ENCODE measurements around the gene SDK1.

The SDK1 gene

GRCh38 chr7:4270268-4270667 is 969.2 kb downstream of the SDK1 start:
- no peak overlapping the region for H3K4me3 ChIP-seq (ENCODE audit: low read length)
- H3K9me3 ChIP-seq (ENCODE audit: control insufficient read depth, insufficient read depth, low read length) = peaks cover 58% of the 10 kb centered on the region
- H3K9me2 ChIP-seq (replicated peaks; ENCODE audit: control insufficient read depth, low read length) = no peaks in the 10 kb centered on the region
- H4K20me1 ChIP-seq (ENCODE audit: control insufficient read depth, insufficient read depth, low read depth, low read length) = no peaks in the 10 kb centered on the region
- TF ChIP-seq CTCF (IDR thresholded peaks at IDR 0.05; ENCODE audit: low read depth, low read length, poor library complexity, severe bottlenecking) (no peak), EZH2phosphoT487 (IDR thresholded peaks at IDR 0.05; ENCODE audit: borderline replicate concordance, low read length) (no peak)
- no peaks in the 10 kb centered on the region for H3K4me1 ChIP-seq (ENCODE audit: control insufficient read depth, low read length)
- H3F3A ChIP-seq (ENCODE audit: control insufficient read depth, insufficient read depth) = no peaks in the 10 kb centered on the region
- no peak overlapping the region for H3K27ac ChIP-seq (ENCODE audit: low read depth, low read length)
- H3K79me2 ChIP-seq (ENCODE audit: control insufficient read depth, low read length) = no peaks in the 10 kb centered on the region
- no peaks in the 10 kb centered on the region for H3K27me3 ChIP-seq (ENCODE audit: control insufficient read depth, low read length)
- H3K36me3 ChIP-seq (ENCODE audit: control insufficient read depth, low read length) = no peaks in the 10 kb centered on the region
- no peak overlapping the region for H3K4me2 ChIP-seq (ENCODE audit: low read length)

GRCh38 chr7:4270941-4271715 is 970.1 kb downstream of the SDK1 start:
- H3K27me3 ChIP-seq (ENCODE audit: control insufficient read depth, low read length) = no peaks in the 10 kb centered on the region
- no peak for TF ChIP-seq EZH2phosphoT487 (IDR thresholded peaks at IDR 0.05; ENCODE audit: borderline replicate concordance, low read length)
- no peak for TF ChIP-seq CTCF (IDR thresholded peaks at IDR 0.05; ENCODE audit: low read depth, low read length, poor library complexity, severe bottlenecking)

GRCh38 chr7:4271716-4272015 is 970.6 kb downstream of the SDK1 start:
- H3K9me2 ChIP-seq (replicated peaks; ENCODE audit: control insufficient read depth, low read length) = no peaks in the 10 kb centered on the region
- TF ChIP-seq EZH2phosphoT487 (IDR thresholded peaks at IDR 0.05; ENCODE audit: borderline replicate concordance, low read length) = no peak
- no peak overlapping the region for H3K27ac ChIP-seq (ENCODE audit: low read depth, low read length)
- H3K36me3 ChIP-seq (ENCODE audit: control insufficient read depth, low read length) = no peaks in the 10 kb centered on the region
- no peaks in the 10 kb centered on the region for H3F3A ChIP-seq (ENCODE audit: control insufficient read depth, insufficient read depth)
- no peaks in the 10 kb centered on the region for H3K27me3 ChIP-seq (ENCODE audit: control insufficient read depth, low read length)
- H4K20me1 ChIP-seq (ENCODE audit: control insufficient read depth, insufficient read depth, low read depth, low read length) = no peaks in the 10 kb centered on the region
- H3K9me3 ChIP-seq (ENCODE audit: control insufficient read depth, insufficient read depth, low read length) = peaks cover 56% of the 10 kb centered on the region
- no peaks in the 10 kb centered on the region for H3K4me1 ChIP-seq (ENCODE audit: control insufficient read depth, low read length)
- no peaks in the 10 kb centered on the region for H3K79me2 ChIP-seq (ENCODE audit: control insufficient read depth, low read length)
- H3K4me2 ChIP-seq (ENCODE audit: low read length) = no peak overlapping the region
- no peak overlapping the region for H3K4me3 ChIP-seq (ENCODE audit: low read length)

More at GRCh38 chr7:4270941-4271715, 970.1 kb downstream of the SDK1 start:
- no peaks in the 10 kb centered on the region for H3K79me2 ChIP-seq (ENCODE audit: control insufficient read depth, low read length)
- H3K4me3 ChIP-seq (ENCODE audit: low read length) = no peak overlapping the region
- no peaks in the 10 kb centered on the region for H3K36me3 ChIP-seq (ENCODE audit: control insufficient read depth, low read length)
- no peaks in the 10 kb centered on the region for H3K9me2 ChIP-seq (replicated peaks; ENCODE audit: control insufficient read depth, low read length)
- no peak overlapping the region for H3K4me2 ChIP-seq (ENCODE audit: low read length)
- H3F3A ChIP-seq (ENCODE audit: control insufficient read depth, insufficient read depth) = no peaks in the 10 kb centered on the region
- no peak overlapping the region for H3K27ac ChIP-seq (ENCODE audit: low read depth, low read length)
- H4K20me1 ChIP-seq (ENCODE audit: control insufficient read depth, insufficient read depth, low read depth, low read length) = no peaks in the 10 kb centered on the region
- no peaks in the 10 kb centered on the region for H3K4me1 ChIP-seq (ENCODE audit: control insufficient read depth, low read length)
- H3K9me3 ChIP-seq (ENCODE audit: control insufficient read depth, insufficient read depth, low read length) = peaks cover 58% of the 10 kb centered on the region

GRCh38 chr7:4272141-4272540 is 971.1 kb downstream of the SDK1 start:
- TF ChIP-seq EZH2phosphoT487 (IDR thresholded peaks at IDR 0.05; ENCODE audit: borderline replicate concordance, low read length) (no peak), CTCF (IDR thresholded peaks at IDR 0.05; ENCODE audit: low read depth, low read length, poor library complexity, severe bottlenecking) (no peak)

More at GRCh38 chr7:4272141-4272540, 971.1 kb downstream of the SDK1 start:
- Histone ChIP-seq H4K20me1 (ENCODE audit: control insufficient read depth, insufficient read depth, low read depth, low read length) (no peaks in the 10 kb centered on the region), H3K4me3 (ENCODE audit: low read length) (no peak overlapping the region), H3K4me2 (ENCODE audit: low read length) (no peak overlapping the region), H3K4me1 (ENCODE audit: control insufficient read depth, low read length) (no peaks in the 10 kb centered on the region), H3K36me3 (ENCODE audit: control insufficient read depth, low read length) (no peaks in the 10 kb centered on the region), H3K79me2 (ENCODE audit: control insufficient read depth, low read length) (no peaks in the 10 kb centered on the region), H3K9me2 (replicated peaks; ENCODE audit: control insufficient read depth, low read length) (no peaks in the 10 kb centered on the region), H3F3A (ENCODE audit: control insufficient read depth, insufficient read depth) (no peaks in the 10 kb centered on the region), H3K27ac (ENCODE audit: low read depth, low read length) (no peak overlapping the region), H3K27me3 (ENCODE audit: control insufficient read depth, low read length) (no peaks in the 10 kb centered on the region), H3K9me3 (ENCODE audit: control insufficient read depth, insufficient read depth, low read length) (peaks cover 52% of the 10 kb centered on the region)

All from DOHH2 (cell line).